HG03060 (cell line): Measurements from ENCODE around the gene FGGY.
"Not testable (repeated sequence)": the region's sequence is repeated elsewhere in the genome, so short reads cannot be mapped to it uniquely, and the experiment has no call there.

ENCODE experiments used
- ATAC-seq: cut with Tn5 transposase; IDR thresholded peaks from one replicate; pipeline ENCODE4 v1.9.1; 2021; ENCODE audit warnings: low read depth, moderate number of reproducible peaks; ENCODE audit not compliant: unreplicated experiment

Gene FGGY

DNA sequence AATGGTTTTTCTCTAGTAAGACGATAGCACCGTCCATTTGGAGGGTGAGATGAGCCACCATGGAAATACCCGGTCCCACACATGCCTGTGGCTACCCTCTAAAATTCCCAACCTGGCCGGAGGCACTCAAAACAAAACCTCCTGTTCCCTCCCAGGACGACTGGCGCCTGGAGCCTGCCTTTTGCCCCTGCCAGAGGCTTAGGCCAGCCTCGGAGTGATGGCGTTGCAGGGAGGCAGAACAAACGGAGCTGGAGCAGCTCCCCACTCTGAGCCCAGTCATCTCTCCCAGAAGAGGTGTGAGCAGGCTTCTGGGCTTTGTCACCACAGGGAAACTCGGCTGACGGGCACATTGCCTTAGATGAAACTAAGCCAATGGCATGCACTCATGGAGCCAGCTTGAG lies 304.1 kb downstream of the FGGY start:
- no peak for ATAC-seq

DNA sequence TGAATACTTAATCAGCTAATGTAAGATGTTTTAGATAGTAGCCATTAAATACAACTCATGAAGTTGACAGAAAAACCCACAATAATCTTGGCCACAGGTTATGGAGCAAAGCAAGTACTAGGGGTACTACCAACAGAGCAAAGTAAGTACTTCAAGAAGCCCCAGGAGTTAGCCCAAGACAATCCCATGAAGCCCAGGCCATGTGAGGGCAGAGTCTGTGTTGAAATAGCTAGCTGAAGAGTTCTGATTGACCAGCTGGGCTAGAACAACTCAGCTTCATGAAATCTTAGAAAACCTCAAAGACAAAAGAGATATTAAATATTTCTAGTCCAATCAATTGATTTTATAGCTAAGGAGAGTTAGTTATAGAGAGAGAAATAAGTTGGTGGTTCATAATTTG lies 304.9 kb downstream of the FGGY start:
- no peak for ATAC-seq

DNA sequence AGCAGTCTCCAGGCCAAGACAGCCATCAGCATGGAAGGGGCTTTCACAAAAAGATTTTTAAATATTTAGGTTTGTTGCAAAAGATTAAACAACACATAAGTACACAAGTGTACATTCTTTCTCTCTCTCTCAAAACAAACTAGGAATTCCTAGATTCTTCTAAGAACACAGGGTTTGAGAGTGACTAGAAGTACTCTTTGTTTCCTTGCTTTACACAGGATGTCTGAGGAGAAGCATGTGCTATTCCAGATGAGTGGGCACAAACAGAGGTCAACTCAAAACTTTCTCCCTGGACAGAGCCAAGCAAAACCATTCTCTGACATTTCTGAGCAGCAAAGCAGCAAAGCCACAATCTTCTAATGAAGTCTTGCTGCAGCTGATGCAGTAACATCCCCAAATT lies 307.3 kb downstream of the FGGY start:
- no peak for ATAC-seq

DNA sequence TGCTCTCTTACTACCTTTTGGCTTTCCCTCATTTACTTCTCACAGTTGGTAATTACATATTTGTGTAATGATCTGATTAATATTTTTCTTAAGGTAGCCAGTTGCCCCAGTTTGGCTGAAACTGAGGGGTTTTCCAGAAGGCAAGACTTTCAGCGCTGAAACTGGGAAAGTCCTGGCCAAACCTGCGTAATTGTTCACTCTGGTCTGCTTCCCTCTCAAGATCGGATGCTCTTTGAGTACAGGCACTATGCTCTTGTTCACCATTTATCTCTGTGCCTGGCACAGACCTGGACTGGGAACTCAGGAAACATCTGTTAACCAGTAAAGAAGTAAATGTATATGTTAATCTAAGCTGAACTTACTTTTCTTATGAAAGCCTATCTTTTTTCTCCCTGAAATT lies 308.3 kb downstream of the FGGY start:
- no peak for ATAC-seq

DNA sequence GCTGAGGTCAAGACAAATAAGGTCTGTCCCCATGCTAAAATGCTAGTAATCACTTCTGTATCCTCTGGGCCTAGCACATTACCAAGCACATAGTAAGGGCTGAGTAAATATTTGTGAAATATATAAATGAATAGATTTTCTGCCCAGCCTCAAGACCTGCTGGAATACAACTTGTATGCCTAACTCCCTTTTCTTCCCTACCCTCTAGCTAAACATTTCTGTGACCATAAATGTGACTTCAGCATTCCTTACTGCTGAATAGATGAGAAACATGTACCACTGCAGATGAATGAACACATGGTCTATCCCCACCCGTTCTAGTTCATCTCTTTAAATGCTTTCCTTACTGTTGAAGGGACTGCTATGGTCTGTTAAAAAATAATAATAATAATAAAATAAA lies 308.9 kb downstream of the FGGY start:
- ATAC-seq: no peak

DNA sequence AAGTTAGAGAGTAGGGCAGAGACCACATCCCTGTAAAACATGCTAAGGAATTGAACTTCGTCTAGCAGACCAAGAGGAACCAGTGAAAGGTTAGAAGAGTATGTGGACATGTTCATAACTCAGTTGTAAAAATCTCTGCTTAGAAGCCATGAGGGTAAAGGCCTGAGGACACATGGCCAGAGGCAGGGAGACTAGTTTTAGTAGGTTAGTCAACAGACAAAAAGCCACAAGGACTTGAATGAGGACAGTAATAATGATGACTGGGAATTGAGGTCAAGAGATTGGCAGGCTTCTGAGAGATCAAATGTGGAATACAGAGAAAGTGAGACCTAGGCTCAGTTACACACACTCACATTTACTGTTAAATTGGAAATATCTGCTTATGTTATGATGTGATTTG lies 312.4 kb downstream of the FGGY start:
- no peak for ATAC-seq

DNA sequence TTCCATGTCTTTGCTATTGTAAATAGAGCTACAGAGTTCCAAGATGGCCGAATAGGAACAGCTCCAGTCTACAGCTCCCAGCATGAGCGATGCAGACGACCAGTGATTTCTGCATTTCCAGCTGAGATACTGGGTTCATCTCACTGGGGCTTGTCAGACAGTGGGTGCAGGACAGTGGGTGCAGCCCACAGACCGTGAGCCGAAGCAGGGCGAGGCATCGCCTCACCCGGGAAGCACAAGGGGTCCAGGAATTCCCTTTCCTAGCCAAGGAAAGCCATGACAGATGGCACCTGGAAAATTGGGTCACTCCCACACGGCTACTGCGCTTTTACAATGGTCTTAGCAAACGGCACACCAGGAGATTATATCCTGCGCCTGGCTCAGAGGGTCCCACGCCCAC lies 313.6 kb downstream of the FGGY start:
- not testable (repeated sequence) for ATAC-seq

DNA sequence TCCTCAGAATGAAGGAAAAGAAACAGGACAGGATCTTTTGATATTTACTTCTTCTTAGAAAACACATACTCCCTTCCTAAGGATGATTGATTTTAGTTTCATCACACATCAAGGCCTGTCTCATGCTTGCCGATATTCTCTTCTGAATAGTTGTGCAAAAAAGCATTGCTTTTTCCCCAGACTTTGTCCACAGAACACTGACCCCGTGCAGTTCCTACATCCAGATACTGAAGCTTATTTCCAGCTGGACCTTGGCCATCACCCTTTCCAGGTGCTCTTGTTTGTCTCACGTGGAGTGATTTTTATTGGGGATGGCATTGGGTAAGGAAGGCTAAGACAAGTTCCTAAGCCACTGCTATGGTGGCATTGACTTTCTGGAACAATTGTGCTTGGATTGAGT lies 320.5 kb downstream of the FGGY start:
- no peak for ATAC-seq

DNA sequence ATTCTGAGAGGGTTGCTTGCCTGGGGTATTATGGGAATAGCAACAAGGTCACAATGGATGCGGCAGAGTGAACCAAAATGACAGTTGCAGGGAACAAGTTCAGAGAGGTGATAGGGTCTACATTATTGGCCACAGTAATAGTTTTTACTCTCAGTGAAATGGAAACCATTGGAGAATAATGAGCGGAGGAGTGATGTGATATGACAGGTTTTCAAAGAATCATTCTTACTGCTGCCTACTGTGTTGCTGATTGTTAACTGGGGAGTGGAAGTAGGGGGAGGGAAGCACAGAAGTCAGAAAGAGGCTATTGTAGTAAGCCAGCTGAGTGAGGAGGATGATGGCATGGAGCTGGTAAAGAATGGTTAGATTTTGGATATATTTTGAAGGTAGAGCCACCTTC lies 322.7 kb downstream of the FGGY start:
- ATAC-seq: no peak

DNA sequence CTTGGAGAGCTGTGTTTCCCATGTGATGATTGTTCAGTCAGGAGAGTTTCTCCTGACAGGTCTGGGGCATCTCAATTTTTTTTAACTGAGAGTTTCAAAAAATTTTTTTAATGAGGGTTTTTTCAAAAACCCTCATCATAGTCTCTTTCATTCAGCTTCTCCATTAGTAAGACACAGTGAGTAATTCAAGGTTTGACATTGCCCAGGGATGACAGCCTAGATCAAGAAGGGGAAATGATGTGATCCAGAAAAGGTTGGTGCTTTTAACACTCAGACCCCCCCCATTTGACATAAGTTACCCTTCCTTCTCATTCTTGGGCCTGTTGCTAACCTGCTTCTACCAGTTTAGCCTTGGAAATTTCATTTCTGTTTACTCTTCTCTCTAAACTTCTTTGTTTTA lies 328.5 kb downstream of the FGGY start:
- ATAC-seq: no peak

DNA sequence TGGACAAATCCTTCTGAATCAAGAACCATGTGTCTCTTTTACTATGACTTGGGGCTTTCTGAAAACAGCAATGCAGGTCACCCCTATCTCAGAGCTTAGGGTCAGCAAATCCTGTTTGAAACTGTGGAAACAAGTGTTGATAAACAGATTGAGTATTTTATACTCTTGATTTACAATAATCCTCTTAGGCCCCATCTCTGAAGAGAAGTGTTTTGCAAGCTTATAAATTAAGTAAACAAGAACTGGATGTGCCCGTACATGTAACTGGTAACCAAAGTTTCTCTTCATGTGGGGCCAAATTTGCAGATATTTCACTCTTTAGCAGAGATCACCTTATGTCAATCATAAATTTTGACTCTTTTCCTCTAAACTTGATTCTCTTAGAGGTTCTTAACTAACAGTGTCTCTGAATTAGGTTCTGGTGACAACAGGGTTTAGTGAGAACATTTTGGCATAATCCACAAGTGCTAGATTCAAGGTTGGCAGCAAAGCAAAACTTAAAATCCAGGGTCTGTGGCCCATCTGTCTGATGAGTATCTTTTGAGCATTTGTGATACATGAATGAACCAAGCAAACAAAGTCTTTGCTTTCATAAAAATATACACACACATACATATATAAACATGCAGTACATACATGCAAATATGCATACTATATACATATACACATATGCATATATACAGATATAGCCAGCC lies 334.8 kb downstream of the FGGY start:
- no peak for ATAC-seq

DNA sequence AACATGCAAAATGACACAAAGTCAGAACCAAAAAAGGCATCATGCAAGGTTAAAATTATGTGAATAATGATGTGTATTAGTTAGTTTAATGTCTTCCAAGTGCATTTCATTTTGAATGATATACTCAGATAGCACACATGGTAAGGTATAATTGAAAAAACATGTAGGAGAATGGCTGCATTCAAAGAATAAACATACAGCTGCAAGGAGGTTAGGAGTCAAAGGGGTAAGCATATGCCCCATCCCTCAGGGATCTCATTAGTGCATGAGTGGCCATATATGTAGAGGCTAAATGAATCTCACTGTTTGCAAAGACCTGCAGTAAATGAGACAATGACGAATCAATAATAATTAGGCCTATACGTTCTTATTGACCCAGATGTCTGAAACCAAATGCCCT lies 338.2 kb downstream of the FGGY start:
- ATAC-seq: no peak

DNA sequence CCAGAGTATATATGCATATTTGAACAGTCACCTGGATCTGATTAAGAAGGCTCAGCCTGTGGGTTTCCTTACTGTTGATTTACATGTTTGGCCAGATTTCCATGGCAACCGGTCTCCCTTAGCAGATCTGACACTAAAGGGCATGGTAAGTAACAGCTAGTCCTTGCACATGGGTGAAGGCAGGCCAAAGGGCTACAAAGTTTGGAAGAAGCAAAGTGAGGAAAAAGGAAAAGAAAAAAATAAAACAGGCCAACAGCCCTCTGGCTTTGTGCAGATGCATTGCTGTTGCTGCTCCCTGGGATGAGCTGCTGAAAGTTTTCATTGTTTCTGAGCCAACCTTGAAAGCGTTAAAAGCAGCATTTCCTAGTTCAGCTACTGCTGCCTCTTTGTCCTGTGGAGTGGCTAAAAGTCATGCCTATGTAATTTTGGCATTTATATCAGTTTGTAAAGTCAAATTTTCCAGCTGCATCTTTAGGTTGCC lies 341.4 kb downstream of the FGGY start:
- no peak for ATAC-seq

DNA sequence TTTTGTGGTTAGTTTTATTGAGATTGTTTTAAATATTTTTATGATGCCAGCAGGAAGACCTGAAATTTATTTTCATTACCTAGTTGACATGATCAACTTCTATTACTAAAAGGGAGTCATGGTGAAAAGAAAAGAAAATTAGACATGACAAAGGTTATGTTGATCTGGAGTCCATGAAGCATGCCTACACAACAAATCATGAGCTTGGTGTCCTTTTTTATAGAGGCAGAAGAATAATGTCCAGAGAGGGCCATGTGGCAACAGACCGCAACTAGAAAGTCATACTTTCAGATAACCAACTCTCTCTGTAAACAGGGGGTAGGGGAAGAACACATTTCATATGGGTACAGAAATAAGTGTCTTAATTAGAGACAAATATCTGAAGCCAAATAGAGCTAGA lies 342.4 kb downstream of the FGGY start:
- ATAC-seq: no peak

DNA sequence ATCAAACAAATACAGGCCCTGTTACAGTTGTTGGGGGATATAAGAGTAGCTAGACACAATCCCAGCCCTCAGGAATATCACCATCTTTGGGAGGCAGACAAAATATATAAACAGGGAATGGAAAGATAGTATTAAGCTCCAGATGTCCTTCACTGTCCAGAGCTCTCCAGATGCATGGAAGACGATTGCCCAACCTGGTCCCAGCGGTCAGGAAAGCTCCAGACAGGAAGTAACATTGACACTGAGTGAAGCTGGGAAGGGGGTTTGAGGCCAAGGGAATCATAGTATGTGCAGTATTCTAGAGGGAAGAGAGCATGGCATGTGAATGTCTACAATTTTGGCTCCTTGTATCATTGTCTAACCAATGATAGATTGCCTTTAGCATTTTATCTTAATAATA lies 344.0 kb downstream of the FGGY start:
- ATAC-seq: no peak

DNA sequence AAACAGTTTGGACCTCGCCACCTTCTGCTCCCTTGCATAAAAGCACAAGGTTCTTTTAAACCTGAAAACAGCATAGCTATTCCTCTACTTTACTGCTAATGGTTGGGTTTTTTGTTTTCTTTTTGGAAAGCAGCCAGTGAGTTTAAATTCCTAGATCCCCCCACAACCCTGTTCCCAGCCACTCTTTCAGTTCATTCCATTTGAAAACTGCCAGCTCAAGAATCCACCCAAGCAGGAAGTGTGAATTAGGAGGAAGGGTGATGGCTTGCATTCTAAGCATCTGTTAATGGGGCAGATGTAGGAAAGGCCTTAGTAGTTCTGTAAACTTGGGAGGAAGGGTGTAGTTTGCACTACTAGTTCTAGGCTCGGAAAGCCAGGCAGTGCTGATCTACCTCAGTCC lies 344.9 kb downstream of the FGGY start:
- ATAC-seq: no peak

DNA sequence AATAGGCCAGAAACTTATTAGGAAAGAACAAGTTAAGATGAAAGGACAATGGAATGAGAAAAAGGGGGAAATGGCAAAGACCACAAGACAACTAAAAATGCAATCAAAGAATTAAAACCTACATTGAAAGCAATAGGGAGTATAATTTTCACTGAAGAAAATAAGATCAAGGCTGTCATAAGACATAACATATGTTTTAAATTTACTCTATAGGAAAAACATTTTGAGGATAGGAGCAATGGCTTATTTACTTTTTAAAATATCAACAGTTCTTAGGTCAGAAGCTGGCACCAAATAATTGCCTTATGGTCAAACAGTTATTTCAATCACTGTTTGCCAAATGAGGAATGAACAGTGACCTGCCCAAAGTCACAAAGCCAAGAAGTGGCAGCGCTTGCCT lies 346.6 kb downstream of the FGGY start:
- no peak for ATAC-seq

DNA sequence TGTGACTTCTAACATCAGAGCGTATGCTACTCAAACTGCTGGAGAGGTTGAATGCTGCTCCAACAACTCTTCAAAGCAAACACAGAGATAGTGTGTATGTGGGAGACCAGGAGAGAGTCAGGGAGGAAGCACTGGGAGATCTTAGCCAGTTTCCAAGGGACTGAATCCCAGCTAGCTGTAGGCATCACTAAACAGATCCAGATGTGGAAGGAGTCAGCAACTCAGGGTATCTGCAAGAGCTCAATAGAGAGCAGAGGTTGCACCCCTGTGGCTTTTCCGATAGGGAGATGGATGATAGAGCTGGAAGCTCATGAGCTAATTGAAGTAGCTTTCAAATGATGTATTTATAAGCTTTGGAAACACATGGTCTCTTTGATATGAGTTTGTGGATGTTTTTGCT lies 349.0 kb downstream of the FGGY start:
- ATAC-seq: no peak

DNA sequence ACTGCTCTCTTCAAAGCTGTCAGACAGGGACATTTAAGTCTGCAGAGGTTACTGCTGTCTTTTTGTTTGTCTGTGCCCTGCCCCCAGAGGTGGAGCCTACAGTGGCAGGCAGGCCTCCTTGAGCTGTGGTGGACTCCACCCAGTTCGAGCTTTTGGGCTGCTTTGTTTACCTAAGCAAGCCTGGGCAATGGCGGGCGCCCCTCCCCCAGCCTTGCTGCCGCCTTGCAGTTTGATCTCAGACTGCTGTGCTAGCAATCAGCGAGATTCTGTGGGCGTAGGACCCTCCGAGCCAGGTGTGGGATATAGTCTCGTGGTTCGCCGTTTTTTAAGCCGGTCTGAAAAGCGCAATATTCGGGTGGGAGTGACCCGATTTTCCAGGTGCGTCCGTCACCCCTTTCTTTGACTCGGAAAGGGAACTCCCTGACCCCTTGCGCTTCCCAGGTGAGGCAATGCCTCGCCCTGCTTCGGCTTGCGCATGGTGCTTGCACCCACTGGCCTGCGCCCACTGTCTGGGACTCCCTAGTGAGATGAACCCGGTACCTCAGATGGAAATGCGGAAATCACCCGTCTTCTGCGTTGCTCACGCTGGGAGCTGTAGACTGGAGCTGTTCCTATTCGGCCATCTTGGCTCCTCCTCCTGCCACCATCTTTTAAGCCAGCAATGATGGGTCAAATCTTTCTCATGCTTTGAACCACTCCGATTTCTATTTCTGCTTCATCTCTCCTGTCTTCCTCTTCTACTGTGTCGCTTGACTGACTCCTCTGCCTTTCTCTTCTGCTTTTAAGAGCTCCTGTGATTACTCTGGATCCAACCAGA lies 356.5 kb downstream of the FGGY start:
- ATAC-seq: not testable (repeated sequence)

DNA sequence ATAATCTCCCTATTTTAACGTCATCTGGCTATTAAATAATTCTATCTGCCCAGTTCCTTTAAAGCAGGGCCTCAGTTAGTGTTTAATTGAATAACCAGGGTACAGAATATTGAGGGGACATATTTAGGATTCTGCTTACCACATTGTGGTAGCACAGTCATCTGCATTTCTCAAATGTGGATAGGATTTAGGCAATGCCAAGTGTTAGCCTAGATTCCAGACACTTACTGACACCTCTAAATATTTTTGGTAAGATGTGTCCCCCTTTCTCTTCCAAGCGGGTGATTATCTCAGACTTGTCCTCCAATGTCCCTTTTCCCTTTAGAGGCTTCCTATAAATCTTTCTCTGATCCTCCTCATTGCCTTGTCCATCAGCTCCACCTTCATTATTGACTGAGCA lies 357.1 kb downstream of the FGGY start:
- no peak for ATAC-seq

DNA sequence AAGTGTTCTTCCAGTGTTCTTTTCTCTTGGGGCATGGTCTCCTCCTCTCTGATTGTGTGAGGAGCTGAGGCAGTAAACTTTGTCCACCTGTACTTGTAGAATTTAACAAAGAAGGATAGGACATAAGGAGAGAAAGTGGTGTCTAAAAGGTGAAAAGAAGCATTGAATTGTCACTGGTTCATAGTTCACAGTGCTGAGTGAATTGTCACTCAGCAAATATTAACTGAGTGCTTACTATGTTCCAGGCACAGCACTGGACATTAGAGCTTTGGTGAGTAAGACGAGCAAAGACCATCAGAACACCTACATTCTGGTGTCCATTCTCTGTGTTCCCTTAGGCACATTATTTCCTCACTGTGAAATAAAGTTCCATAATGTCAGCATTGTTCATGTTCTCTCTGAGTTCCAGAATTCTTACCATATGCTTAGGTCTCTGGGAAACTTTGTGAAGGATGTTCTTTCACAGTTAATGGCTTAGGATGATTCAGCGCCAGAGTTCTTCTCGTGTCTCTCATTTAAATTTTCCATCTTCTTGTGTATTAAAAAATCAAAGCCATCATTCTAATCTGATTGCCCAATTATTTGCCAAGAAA lies 361.1 kb downstream of the FGGY start:
- no peak for ATAC-seq

DNA sequence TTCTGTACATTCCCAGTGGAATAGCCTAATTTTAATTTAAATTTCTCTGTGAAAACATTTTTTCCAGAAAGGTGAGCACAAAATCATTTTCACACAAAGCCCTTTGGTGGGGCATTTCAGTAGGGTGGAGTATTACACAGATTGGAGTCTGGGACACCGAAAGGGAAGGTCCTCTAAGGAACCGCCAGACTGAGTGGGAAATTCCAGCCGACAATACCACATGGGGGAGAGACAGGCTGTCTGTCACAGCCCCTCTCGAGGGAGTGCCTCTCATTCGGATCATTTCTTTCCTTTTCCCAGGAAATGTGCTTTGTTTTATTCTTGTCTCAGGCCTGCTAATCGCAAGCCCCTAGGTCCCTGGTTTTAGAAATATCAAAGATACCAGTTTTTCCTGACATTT lies 367.3 kb downstream of the FGGY start:
- ATAC-seq: no peak
